Gastrocnemius medialis (tissue), 4 donors: Measurements from ENCODE around the gene PDZRN4. TPM values are rescaled to one million over a fixed set of nuclear protein-coding genes. Genes with fewer than 3 reads are reported as not detected.
"Not testable (repeated sequence)": the region's sequence is repeated elsewhere in the genome, so short reads cannot be mapped to it uniquely, and the experiment has no call there.

ENCODE experiments used
- ATAC-seq, 2 donors: fragments of 150-250 bp; one replicate each; pipeline ENCODE4 v1.9.1; 2016
- DNase-seq, 2 donors: peaks; one replicate each; pipeline ENCODE4 v3.0.0-alpha.2; 2019
- H3K27ac ChIP-seq, 4 donors: fragments of 200-600 bp; sonication (generic); 1 replicate in 1 of 4; 2 replicates in 3 of 4; pipeline ENCODE4 v1.5.1; 2016 to 2018; ENCODE audit warnings: mild to moderate bottlenecking in 2 of 4, moderate library complexity in 1 of 4
- H3K27me3 ChIP-seq, 3 donors: fragments of 200-600 bp; sonication (generic) in 2 of 3; 1 replicate in 1 of 3; 2 replicates in 2 of 3; pipeline versions ENCODE4 v1.5.1 to v1.6.0; 2016 to 2019; ENCODE audit warnings: mild to moderate bottlenecking in 1 of 3, moderate library complexity in 1 of 3
- H3K36me3 ChIP-seq, 2 donors: fragments of 200-600 bp; sonication (generic) in 1 of 2; one replicate each; pipeline ENCODE4 v1.5.1; 2017 to 2018
- H3K4me1 ChIP-seq, 2 donors: fragments of 200-600 bp; sonication (generic) in 1 of 2; one replicate each; pipeline ENCODE4 v1.5.1; 2016 to 2017; ENCODE audit warnings: mild to moderate bottlenecking in 2 of 2
- H3K4me3 ChIP-seq, 4 donors: fragments of 200-600 bp; sonication (generic) in 3 of 4; 1 replicate in 1 of 4; 2 replicates in 3 of 4; pipeline ENCODE4 v1.5.1; 2016 to 2019; ENCODE audit warnings: mild to moderate bottlenecking in 2 of 4
- H3K9me3 ChIP-seq, 3 donors: fragments of 200-600 bp; sonication (generic) in 2 of 3; 1 replicate in 1 of 3; 2 replicates in 2 of 3; pipeline ENCODE4 v1.5.1; 2016 to 2019
- CTCF ChIP-seq, 5 experiments: fragments of 450-650 bp in 3 of 5; fragments of 200-600 bp in 2 of 5; sonication (generic) in 2 of 5; IDR thresholded peaks in 4 of 5; conservative IDR thresholded peaks in 1 of 5; 1 replicate in 4 of 5; 2 replicates in 1 of 5; pipeline ENCODE4 v1.5.1; 2016 to 2019; ENCODE audit warnings: antibody characterized with exemption in 5 of 5, mild to moderate bottlenecking in 3 of 5, moderate library complexity in 3 of 5
- POLR2A ChIP-seq, 2 donors: fragments of 450-650 bp; IDR thresholded peaks; one replicate each; pipeline ENCODE4 v1.6.1; 2017; ENCODE audit warnings: antibody characterized with exemption in 2 of 2, mild to moderate bottlenecking in 2 of 2, moderate library complexity in 2 of 2
- in situ Hi-C, 4 donors: fragments of 200-750 bp; cut with MboI; loops; one replicate each; pipeline versions ENCODE4 v1.15.0 to v1.8.0; 2017; ENCODE audit warnings: low sequenced_read_pairs in 4 of 4
- intact Hi-C: fragments of 100-400 bp; cut with DNase I; formaldehyde crosslinking; loops from one replicate; pipeline ENCODE4 v1.15.1; 2023; ENCODE audit warnings: low total_unique reads
- total RNA-seq, 4 donors: library from RNA; depleted of rRNA; stranded (reverse); fragments of >200 nt; gene quantifications; one replicate each; pipeline versions ENCODE4 v1.1.0 to v1.2.3, GENCODE V29; 2016

PDZRN4 gene
- total RNA-seq, 4 donors from 2014 or later: 0.17 to 1.7 (median 0.64) TPM

- no peak overlapping the region for H3K27ac ChIP-seq
- H3K4me1 ChIP-seq: no peaks in the 10 kb centered on the region
- TF ChIP-seq POLR2A (IDR thresholded peaks at IDR 0.05) (no peak), CTCF (IDR thresholded peaks at IDR 0.05 in 4 of 5, conservative IDR thresholded peaks at IDR 0.05 in 1 of 5) (no peak)
- in situ Hi-C loops (no loop called here), intact Hi-C loops (no loop called here)
- H3K4me3 ChIP-seq: peak overlapping the region in 1 of 4 donors; percentile 7
- peaks cover 21 to 37% (median 30%) of the 10 kb centered on the region in 3 donors for H3K27me3 ChIP-seq
- DNase-seq (no peak), ATAC-seq (no peak)
- H3K36me3 ChIP-seq: no peaks in the 10 kb centered on the region
- no peaks in the 10 kb centered on the region for H3K9me3 ChIP-seq
These were observed 2.2 kb downstream of the PDZRN4 start for GRCh38 chr12:41190338-41190737.

- DNase-seq, H3K36me3 ChIP-seq, ATAC-seq, H3K4me3 ChIP-seq, intact Hi-C loops, H3K27ac ChIP-seq, H3K9me3 ChIP-seq, H3K4me1 ChIP-seq, in situ Hi-C loops: not testable (repeated sequence)
- peaks cover 18 to 36% (median 30%) of the 10 kb centered on the region in 3 donors for H3K27me3 ChIP-seq
These were observed 3.4 kb downstream of the PDZRN4 start for GRCh38 chr12:41191549-41191948.

- intact Hi-C loops (no loop called here), in situ Hi-C loops (no loop called here)
- no peaks in the 10 kb centered on the region for H3K4me1 ChIP-seq
- DNase-seq: no peak
- no peaks in the 10 kb centered on the region for H3K9me3 ChIP-seq
- H3K36me3 ChIP-seq: no peaks in the 10 kb centered on the region
- no peak overlapping the region for H3K4me3 ChIP-seq
- H3K27me3 ChIP-seq: peaks cover 5 to 20% (median 15%) of the 10 kb centered on the region in 3 donors
- TF ChIP-seq CTCF (IDR thresholded peaks at IDR 0.05 in 4 of 5, conservative IDR thresholded peaks at IDR 0.05 in 1 of 5) (no peak), POLR2A (IDR thresholded peaks at IDR 0.05) (no peak)
- no peak overlapping the region for H3K27ac ChIP-seq
- ATAC-seq: no peak
These were observed 5.2 kb downstream of the PDZRN4 start for GRCh38 chr12:41193311-41193710.

- in situ Hi-C loops: no loop called here
- DNase-seq (no peak), ATAC-seq (no peak)
- no peak overlapping the region for H3K27ac ChIP-seq
- TF ChIP-seq CTCF (IDR thresholded peaks at IDR 0.05 in 4 of 5, conservative IDR thresholded peaks at IDR 0.05 in 1 of 5): no peak
- no peak for TF ChIP-seq POLR2A (IDR thresholded peaks at IDR 0.05)
- H3K4me3 ChIP-seq: no peak overlapping the region
- intact Hi-C loops: no loop called here
- no peaks in the 10 kb centered on the region for H3K36me3 ChIP-seq
- H3K9me3 ChIP-seq: no peaks in the 10 kb centered on the region
- H3K27me3 ChIP-seq: no peaks in the 10 kb centered on the region
- no peaks in the 10 kb centered on the region for H3K4me1 ChIP-seq
These were observed 13.9 kb downstream of the PDZRN4 start for GRCh38 chr12:41202051-41202450.

GRCh38 chr12:41205070-41205709, 17.1 kb downstream of the PDZRN4 start:
- intact Hi-C loops: no loop called here
- in situ Hi-C loops: no loop called here
- no peak overlapping the region for H3K4me3 ChIP-seq
- no peaks in the 10 kb centered on the region for H3K36me3 ChIP-seq
- TF ChIP-seq CTCF (IDR thresholded peaks at IDR 0.05 in 4 of 5, conservative IDR thresholded peaks at IDR 0.05 in 1 of 5) (no peak), POLR2A (IDR thresholded peaks at IDR 0.05) (no peak)
- H3K9me3 ChIP-seq: no peaks in the 10 kb centered on the region
- ATAC-seq (no peak), DNase-seq (no peak)
- no peaks in the 10 kb centered on the region for H3K27me3 ChIP-seq
- H3K27ac ChIP-seq: no peak overlapping the region
- H3K4me1 ChIP-seq: no peaks in the 10 kb centered on the region
